Measurements from ENCODE around the gene PCDH19.

PCDH19 gene

DNA sequence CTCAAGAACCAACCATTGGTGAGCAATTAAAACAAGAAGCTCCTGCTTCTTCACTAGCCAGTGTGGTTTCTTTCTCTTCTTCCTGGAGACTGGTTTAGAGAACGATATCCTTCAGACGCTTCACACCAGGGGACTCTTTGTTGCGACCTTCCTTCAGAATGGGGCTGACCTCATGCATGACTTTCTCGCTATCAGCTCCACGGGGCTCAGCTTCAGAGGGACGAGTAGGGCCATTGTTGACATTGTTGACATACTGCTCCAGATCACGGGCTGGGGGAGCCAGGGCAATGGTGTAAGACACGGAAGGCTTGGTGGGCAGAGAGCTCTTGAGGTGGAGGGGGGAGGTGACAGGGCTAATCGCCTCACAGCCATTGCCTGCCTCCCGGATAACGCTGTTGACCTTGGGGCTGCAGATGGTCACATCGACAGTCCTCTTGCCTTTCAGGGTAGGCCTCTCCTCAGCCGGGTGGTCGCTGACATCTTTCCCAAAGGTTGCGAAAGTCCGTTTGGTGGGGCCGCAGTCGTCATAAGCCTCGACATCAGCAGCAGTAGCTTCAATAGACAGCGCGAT lies 113.8 kb downstream of the PCDH19 start:
- no peak for FAIRE-seq
- no peak for DNase-seq (ENCODE audit: insufficient read length, low spot score)
- TF ChIP-seq POLR2A (IDR thresholded peaks at IDR 0.05; ENCODE audit: low read depth, low read length): no peak

DNA sequence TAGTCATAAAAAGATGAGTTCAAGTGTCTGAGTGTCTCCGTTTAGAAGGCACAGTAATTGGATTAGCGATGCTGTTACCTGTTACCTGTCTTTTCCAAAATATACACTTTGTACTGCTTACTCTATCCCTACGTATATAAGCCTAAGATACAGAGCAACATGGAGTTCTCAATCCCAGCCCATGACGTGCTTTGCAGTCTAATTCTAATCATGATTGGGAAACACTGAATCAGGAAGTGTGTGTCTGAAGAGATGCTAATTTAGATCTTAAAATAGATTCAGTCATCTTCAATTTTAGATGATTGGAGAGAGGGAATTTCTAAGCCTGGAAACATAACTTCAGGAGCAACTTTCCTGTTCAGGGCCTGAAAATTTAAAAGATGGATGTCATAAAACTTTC lies 115.1 kb downstream of the PCDH19 start:
- TF ChIP-seq POLR2A (IDR thresholded peaks at IDR 0.05; ENCODE audit: low read depth, low read length): no peak
- DNase-seq (ENCODE audit: insufficient read length, low spot score): no peak
- no peak for FAIRE-seq

DNA sequence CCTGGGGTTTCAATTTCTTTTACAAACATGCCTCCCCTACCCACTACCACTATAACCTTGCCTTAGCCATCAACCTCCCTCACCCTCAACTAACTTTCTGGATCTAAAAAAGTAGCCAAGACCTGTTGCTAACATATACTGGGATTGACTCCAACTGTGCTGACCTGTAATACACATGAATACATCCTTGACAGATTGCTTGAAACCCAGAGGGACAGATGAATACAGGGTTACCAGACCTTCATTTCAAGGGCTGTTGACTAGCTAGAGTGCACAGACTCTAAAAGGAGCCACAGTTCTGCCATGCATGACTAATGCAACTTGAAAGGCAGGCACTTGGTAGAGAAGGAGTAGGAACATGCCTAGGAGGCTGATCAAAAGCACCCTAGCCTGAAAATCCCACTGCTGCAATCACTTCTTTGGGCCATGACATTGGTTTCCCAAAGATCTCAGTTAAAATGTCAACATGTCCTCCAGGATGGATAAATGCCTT lies 121.0 kb downstream of the PCDH19 start:
- no peak for DNase-seq (ENCODE audit: insufficient read length, low spot score)
- FAIRE-seq: no peak
- TF ChIP-seq POLR2A (IDR thresholded peaks at IDR 0.05; ENCODE audit: low read depth, low read length): no peak

DNA sequence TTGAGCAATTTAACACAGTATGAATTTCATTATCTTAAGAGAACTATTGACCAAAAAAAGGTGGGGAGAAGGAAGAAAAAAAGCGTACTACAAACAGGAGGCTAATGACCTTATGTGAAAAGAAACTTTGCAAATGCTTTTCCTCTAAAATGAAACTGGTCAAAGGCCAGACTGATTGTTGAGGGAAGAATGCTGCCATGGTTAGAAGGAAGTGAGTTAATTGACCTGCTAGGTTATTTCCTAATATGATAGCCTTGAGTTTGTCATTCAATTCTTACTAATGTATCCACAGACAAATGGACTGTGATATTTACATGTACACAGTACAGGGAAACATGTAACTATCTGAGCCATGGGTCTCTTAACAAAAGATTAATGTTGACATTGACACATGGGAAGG lies 132.8 kb downstream of the PCDH19 start:
- no peak for TF ChIP-seq POLR2A (IDR thresholded peaks at IDR 0.05; ENCODE audit: low read depth, low read length)
- DNase-seq (ENCODE audit: insufficient read length, low spot score) (no peak), FAIRE-seq (no peak)

DNA sequence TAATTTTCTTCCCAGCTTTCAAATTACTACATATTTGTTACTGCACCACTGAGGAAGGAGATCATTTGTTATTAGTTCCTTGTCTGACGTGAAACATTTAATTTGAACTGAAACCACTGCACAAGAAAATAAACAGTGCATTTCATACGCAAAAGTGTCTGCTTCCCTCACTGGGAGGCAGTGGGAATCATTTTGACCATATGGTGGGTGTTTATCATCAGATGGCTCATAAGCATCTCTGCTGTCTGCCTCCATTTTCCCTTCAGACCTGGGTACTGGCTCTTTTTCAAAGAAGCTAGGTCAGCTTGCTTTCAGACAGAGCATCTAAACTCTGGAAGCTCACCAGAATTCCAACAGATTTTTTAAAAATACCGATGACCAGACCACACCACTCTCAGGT lies 135.2 kb downstream of the PCDH19 start:
- DNase-seq (ENCODE audit: insufficient read length, low spot score): no peak
- FAIRE-seq: no peak
- no peak for TF ChIP-seq POLR2A (IDR thresholded peaks at IDR 0.05; ENCODE audit: low read depth, low read length)

DNA sequence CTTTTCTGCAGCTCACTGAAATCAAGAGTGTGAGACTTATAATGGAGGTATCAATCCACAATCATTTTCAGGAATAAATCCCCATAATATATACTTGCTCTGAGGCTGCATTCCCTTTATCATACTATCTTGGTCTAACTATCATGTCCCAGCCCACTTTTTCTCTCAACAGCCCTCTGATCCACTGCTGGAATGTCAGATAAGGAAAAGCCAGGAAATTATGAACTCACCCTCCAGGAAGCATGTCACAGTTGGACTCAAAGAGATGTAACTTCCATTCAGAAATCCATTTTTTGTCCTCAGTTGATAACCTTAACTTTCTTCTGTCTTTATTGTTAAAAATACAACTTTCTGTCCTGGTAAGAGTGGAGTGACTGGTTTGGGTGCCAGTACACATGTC lies 144.9 kb downstream of the PCDH19 start:
- no peak for FAIRE-seq
- no peak for TF ChIP-seq POLR2A (IDR thresholded peaks at IDR 0.05; ENCODE audit: low read depth, low read length)
- no peak for DNase-seq (ENCODE audit: insufficient read length, low spot score)

DNA sequence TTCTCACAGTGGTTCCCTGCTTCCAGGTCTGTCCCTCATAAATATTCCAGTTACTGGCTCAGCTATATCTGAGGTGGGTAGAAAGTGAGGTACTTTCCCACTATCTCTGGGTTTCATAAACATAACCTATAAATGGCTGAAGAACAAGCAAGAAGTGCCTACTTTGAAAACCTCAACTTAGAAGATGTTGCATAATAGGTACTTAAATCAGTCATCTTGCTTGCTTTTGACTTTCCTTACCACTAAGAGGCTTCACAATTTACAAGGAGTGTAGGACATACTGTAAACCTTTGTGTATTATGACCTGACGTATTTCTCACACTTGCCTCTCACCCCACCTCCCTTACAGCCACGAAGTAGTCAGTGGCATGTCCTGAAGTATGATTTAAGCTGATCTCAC lies 145.9 kb downstream of the PCDH19 start:
- no peak for TF ChIP-seq POLR2A (IDR thresholded peaks at IDR 0.05; ENCODE audit: low read depth, low read length)
- no peak for DNase-seq (ENCODE audit: insufficient read length, low spot score)
- no peak for FAIRE-seq

DNA sequence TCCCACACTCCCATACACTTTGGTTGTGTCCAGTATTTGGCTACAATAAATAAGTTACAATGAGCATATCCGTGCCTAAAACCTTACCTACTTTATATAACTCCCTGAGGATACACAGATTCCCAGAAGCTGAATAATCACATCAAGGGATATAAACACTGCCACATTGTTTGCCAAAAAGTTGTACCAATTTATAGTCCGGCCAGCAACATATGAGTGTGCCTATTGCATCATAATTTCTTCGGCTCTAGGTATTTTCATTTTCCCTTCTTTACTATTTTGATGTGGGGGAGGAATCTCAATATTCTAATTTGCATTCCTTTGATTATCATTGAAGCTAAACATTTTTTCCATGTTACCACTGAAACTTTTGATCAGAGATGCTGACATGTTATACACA lies 146.4 kb downstream of the PCDH19 start:
- FAIRE-seq: no peak

DNA sequence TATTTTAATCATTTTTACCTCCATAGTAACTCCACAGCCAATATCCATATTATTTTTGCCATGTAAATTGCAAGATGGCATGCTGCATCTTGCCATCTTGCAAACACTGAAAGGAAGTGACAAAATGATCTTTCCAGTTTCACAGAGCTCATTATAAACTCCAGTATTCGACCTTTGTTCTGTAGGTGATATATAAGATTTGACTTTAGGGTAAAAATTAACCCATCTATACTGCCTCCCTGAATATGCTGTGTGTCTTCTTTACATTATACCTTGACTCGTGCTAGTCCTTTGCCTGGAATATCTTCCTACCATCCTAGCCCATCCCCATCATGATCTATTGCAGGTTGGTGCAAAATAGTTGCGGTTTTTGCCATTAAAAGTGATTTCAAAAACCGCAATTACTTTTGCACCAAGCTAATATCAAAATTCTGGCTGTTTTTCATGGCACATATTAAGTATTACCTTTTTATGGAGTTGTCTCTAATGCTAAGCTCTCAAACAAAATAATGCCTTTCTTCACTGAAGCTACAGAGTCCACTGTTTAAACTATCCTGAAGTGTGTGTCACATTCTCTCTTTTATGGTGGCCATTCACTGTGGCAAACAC lies 161.1 kb downstream of the PCDH19 start:
- DNase-seq (ENCODE audit: insufficient read length, low spot score) (no peak), FAIRE-seq (no peak)
- TF ChIP-seq POLR2A (IDR thresholded peaks at IDR 0.05; ENCODE audit: low read depth, low read length): no peak

More for the DNA sequence above, 146.4 kb downstream of the PCDH19 start:
- DNase-seq (ENCODE audit: insufficient read length, low spot score): no peak
- TF ChIP-seq POLR2A (IDR thresholded peaks at IDR 0.05; ENCODE audit: low read depth, low read length): no peak

DNA sequence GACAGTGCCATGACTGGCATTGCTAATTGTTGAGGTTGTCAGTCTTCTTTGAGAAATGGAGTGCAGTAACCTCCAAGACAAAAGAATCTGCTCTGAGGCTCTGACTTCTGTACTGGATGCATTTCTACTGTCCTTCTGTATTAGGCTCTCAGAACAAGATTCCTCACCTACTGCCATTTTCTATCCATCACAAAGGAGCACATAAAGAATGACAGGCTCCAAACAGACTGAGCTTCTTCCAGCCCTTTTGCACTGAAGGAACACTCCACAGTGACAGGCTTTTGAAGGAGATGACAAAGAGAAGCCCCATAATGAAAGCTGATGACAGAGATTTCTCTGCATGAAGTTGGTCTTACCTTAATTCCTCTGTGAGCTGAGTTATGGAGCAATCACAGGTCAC lies 162.2 kb downstream of the PCDH19 start:
- DNase-seq (ENCODE audit: insufficient read length, low spot score) (no peak), FAIRE-seq (no peak)
- TF ChIP-seq POLR2A (IDR thresholded peaks at IDR 0.05; ENCODE audit: low read depth, low read length): no peak

DNA sequence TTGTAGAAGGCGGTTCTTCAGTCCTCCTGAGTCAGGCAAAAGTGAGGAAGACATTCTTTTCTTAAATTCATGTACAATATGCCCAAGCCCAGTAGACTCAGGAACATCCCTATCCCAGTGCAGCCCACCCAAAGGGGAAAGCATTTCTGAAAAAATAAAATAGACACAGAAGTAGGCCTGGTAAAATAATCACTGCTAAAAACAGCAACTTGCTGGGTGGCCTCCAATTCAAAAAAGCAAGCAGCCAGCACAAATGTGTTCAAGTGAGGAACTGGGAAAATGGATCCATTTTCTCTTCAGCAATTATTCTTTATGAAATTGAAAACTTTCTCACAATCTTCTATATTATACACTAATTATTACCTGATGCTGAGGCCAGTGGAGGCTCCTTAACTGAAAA lies 165.4 kb downstream of the PCDH19 start:
- no peak for TF ChIP-seq POLR2A (IDR thresholded peaks at IDR 0.05; ENCODE audit: low read depth, low read length)
- DNase-seq (ENCODE audit: insufficient read length, low spot score) (no peak), FAIRE-seq (no peak)
